SK-N-SH (cell line): ENCODE data around the gene RNF214. TPM values are rescaled to one million over a fixed set of nuclear protein-coding genes. Genes with fewer than 3 reads are reported as not detected.

Experiments used
- CTCF ChIA-PET: fragments of 300-600, 350-600 bp; formaldehyde crosslinking; extraction: SDS; loops from one replicate; lab custom pipeline; 2021; lab: Yijun Ruan, JAX
- POLR2A ChIA-PET: fragments of 350-600 bp; sonication (Branson Sonifier 250); formaldehyde crosslinking; extraction: SDS; loops from one replicate; lab custom pipeline; 2020; ENCODE audit warnings: antibody characterized with exemption, inconsistent platforms; lab: Yijun Ruan, JAX
- DNase-seq: peaks from one replicate; pipeline ENCODE4 v3.0.0; 2012
- H2AFZ ChIP-seq: fragments of 200-600 bp; sonication (generic); 2 replicates; pipeline ENCODE4 v1.8.1; 2016; ENCODE audit warnings: antibody characterized with exemption, mild to moderate bottlenecking, low read depth
- H3F3A ChIP-seq: fragments of 200-600 bp; sonication (generic); replicated peaks from 2 replicates; pipeline ENCODE3; 2016; ENCODE audit warnings: antibody characterized with exemption, mild to moderate bottlenecking; ENCODE audit not compliant: insufficient read depth
- H3K27ac ChIP-seq, 2 experiments: fragments of 200-500 bp in 1 of 2; fragments of 200-600 bp in 1 of 2; sonication (Bioruptor generic) in 1 of 2; sonication (generic), shearing (Covaris generic) in 1 of 2; 2 replicates each; pipeline versions ENCODE4 v1.5.1 to v1.6.1; 2014 to 2016; ENCODE audit warnings: low read depth in 2 of 2, inconsistent platforms in 1 of 2, low read length in 1 of 2, mild to moderate bottlenecking in 1 of 2, mixed read lengths in 1 of 2
- H3K27me3 ChIP-seq: fragments of 200-600 bp; sonication (generic), shearing (Covaris generic); 2 replicates; pipeline ENCODE4 v1.6.1; 2016; ENCODE audit warnings: mixed run types; ENCODE audit not compliant: insufficient read depth
- H3K36me3 ChIP-seq, 2 experiments: fragments of 200-500 bp in 1 of 2; fragments of 200-600 bp in 1 of 2; sonication (Bioruptor generic) in 1 of 2; sonication (generic) in 1 of 2; replicated peaks in 1 of 2; 2 replicates each; pipeline versions ENCODE3 to v1.5.1; 2014 to 2016; ENCODE audit warnings: low read length in 1 of 2, mild to moderate bottlenecking in 1 of 2; ENCODE audit not compliant: insufficient read depth in 2 of 2, control insufficient read depth in 1 of 2
- H3K4me1 ChIP-seq, 2 experiments: fragments of 200-500 bp in 1 of 2; fragments of 200-600 bp in 1 of 2; sonication (Bioruptor generic) in 1 of 2; sonication (generic), shearing (Covaris generic) in 1 of 2; 2 replicates each; pipeline versions ENCODE4 v1.5.1 to v1.6.1; 2014 to 2016; ENCODE audit warnings: low read depth in 1 of 2, low read length in 1 of 2, mixed run types in 1 of 2; ENCODE audit not compliant: insufficient read depth in 2 of 2, control insufficient read depth in 1 of 2
- H3K4me2 ChIP-seq: fragments of 200-600 bp; sonication (generic), shearing (Covaris generic); 2 replicates; pipeline ENCODE4 v1.6.1; 2017; ENCODE audit warnings: mixed run types
- H3K4me3 ChIP-seq, 2 experiments: fragments of 200-500 bp in 1 of 2; fragments of 200-600 bp in 1 of 2; sonication (Bioruptor generic) in 1 of 2; sonication (generic), shearing (Covaris generic) in 1 of 2; 2 replicates each; pipeline versions ENCODE4 v1.5.1 to v1.8.1; 2014 to 2016; ENCODE audit warnings: low read depth in 2 of 2, inconsistent platforms in 1 of 2, low read length in 1 of 2, mild to moderate bottlenecking in 1 of 2, mixed read lengths in 1 of 2, moderate library complexity in 1 of 2
- H3K79me2 ChIP-seq: fragments of 200-600 bp; sonication (generic); 2 replicates; pipeline ENCODE4 v1.8.1; 2017; ENCODE audit warnings: mild to moderate bottlenecking; ENCODE audit not compliant: insufficient read depth
- H3K9ac ChIP-seq: fragments of 200-600 bp; sonication (generic); 2 replicates; pipeline ENCODE4 v1.6.1; 2017; ENCODE audit warnings: mixed run types
- H3K9me2 ChIP-seq: fragments of 200-600 bp; sonication (generic); 2 replicates; pipeline ENCODE4 v1.6.1; 2017; ENCODE audit warnings: mixed run types
- H3K9me3 ChIP-seq: fragments of 200-600 bp; sonication (generic); 2 replicates; pipeline ENCODE4 v1.6.1; 2017; ENCODE audit warnings: mixed run types, mild to moderate bottlenecking, moderate library complexity
- H4K20me1 ChIP-seq: fragments of 200-600 bp; sonication (generic); 2 replicates; pipeline ENCODE4 v1.6.1; 2017; ENCODE audit warnings: mild to moderate bottlenecking, mixed run types; ENCODE audit not compliant: insufficient read depth
- CHD2 ChIP-seq: fragments of 150-350 bp; IDR thresholded peaks from 2 replicates; pipeline ENCODE4 v1.6.1; 2018; ENCODE audit warnings: low read length; ENCODE audit not compliant: partially characterized antibody
- ELF1 ChIP-seq: IDR thresholded peaks from 2 replicates; pipeline ENCODE4 v1.4.0; 2012
- EZH2phosphoT487 ChIP-seq: fragments of 200-600 bp; sonication (generic); IDR thresholded peaks from 2 replicates; pipeline ENCODE4 v1.6.1; 2017; ENCODE audit warnings: low read depth, mixed run types, mild to moderate bottlenecking, antibody characterized with exemption, moderate library complexity, borderline replicate concordance
- FOSL2 ChIP-seq: IDR thresholded peaks from 2 replicates; pipeline ENCODE4 v1.4.0; 2012; ENCODE audit warnings: low read depth, mild to moderate bottlenecking, moderate library complexity, borderline replicate concordance
- FOXM1 ChIP-seq: IDR thresholded peaks from 2 replicates; pipeline ENCODE4 v1.4.0; 2012; ENCODE audit warnings: low read depth, mild to moderate bottlenecking
- JUND ChIP-seq: IDR thresholded peaks from 2 replicates; pipeline ENCODE4 v1.4.0; 2012
- MXI1 ChIP-seq: IDR thresholded peaks from 2 replicates; pipeline ENCODE4 v1.6.1; 2012; ENCODE audit warnings: mild to moderate bottlenecking, low read depth, low read length, improper control_type of control experiment
- NFIC ChIP-seq: IDR thresholded peaks from 2 replicates; pipeline ENCODE4 v1.4.0; 2012; ENCODE audit warnings: borderline replicate concordance
- RFX5 ChIP-seq: IDR thresholded peaks from 2 replicates; pipeline ENCODE4 v1.6.1; 2012; ENCODE audit warnings: mild to moderate bottlenecking, improper control_type of control experiment, low read length
- RXRA ChIP-seq: IDR thresholded peaks from 2 replicates; pipeline ENCODE4 v1.4.0; 2012; ENCODE audit warnings: low read depth, mild to moderate bottlenecking, borderline replicate concordance
- SMC3 ChIP-seq: IDR thresholded peaks from 2 replicates; pipeline ENCODE4 v1.6.1; 2012; ENCODE audit warnings: low read depth, low read length, improper control_type of control experiment
- TAF1 ChIP-seq: IDR thresholded peaks from 2 replicates; pipeline ENCODE4 v1.6.1; 2012; ENCODE audit warnings: low read depth, mild to moderate bottlenecking, low read length, moderate library complexity, borderline replicate concordance
- TCF12 ChIP-seq: IDR thresholded peaks from 2 replicates; pipeline ENCODE4 v1.4.0; 2012
- YY1 ChIP-seq: IDR thresholded peaks from 2 replicates; pipeline ENCODE4 v1.4.0; 2012; ENCODE audit warnings: low read depth, mild to moderate bottlenecking
- WGBS: methylation state at CpG from one replicate; pipeline ENCODE4 v1.1.6; 2017; ENCODE audit warnings: low lambda C conversion rate; 5-methylcytosine and 5-hydroxymethylcytosine counted together
- polyA plus RNA-seq, 3 experiments: library from polyadenylated mRNA; depleted of rRNA; stranded (reverse); fragments of >200 nt; gene quantifications; 2 replicates each; pipeline ENCODE4 v1.2.3, GENCODE V29; 2012
- TF ChIP-seq, protein P1 (sequence below): IDR thresholded peaks from 2 replicates; pipeline ENCODE4; 2012
- TF ChIP-seq, protein P2 (sequence below): fragments of 150-350 bp; IDR thresholded peaks from 2 replicates; pipeline ENCODE4 v1.6.1; 2016; ENCODE audit warnings: mild to moderate bottlenecking, low read depth, low read length
- TF ChIP-seq, protein P3 (sequence below): IDR thresholded peaks from 2 replicates; pipeline ENCODE4 v1.4.0; 2012; ENCODE audit warnings: low read depth, borderline replicate concordance
- TF ChIP-seq, protein P4 (sequence below): fragments of 150-350 bp; IDR thresholded peaks from 2 replicates; pipeline ENCODE4 v1.6.1; 2017; ENCODE audit warnings: antibody characterized with exemption, low read length, low read depth, borderline replicate concordance
- TF ChIP-seq, protein P5 (sequence below): IDR thresholded peaks from 2 replicates; pipeline ENCODE4 v1.4.0; 2012; ENCODE audit warnings: low read depth
- TF ChIP-seq, protein P6 (sequence below): fragments of 200-600 bp; sonication (generic); IDR thresholded peaks from 2 replicates; pipeline ENCODE4 v1.6.1; 2017; ENCODE audit warnings: antibody characterized with exemption, mild to moderate bottlenecking, moderate library complexity

Gene RNF214
- polyA plus RNA-seq, 1 of the 3 experiments (the other 2 are of a cell fraction): 15.4 TPM

DNA sequence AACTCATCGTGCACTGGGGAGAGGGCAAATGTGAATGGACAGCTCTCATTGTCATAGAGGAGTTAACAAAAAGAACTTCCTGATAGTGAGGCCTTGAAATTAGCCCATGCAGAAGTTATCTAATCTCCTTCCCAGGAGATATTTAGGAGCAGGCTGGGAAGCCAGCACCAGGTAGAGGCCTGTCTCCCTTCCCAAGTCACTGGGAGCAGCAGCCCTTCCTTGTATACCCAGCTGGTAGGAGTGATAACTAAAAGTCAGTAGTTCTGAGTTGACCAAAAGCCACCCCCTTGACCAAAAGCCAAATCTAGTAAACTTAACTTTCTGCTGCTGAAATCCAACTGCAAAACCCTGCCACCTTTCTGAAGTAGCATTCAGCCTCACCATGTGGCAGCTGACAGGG lies 57.3 kb downstream of the RNF214 start:
- peaks cover 7% of the 10 kb centered on the region for H3F3A ChIP-seq
- TF ChIP-seq, protein P1, sequence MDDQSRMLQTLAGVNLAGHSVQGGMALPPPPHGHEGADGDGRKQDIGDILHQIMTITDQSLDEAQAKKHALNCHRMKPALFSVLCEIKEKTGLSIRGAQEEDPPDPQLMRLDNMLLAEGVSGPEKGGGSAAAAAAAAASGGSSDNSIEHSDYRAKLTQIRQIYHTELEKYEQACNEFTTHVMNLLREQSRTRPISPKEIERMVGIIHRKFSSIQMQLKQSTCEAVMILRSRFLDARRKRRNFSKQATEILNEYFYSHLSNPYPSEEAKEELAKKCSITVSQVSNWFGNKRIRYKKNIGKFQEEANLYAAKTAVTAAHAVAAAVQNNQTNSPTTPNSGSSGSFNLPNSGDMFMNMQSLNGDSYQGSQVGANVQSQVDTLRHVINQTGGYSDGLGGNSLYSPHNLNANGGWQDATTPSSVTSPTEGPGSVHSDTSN: no peak
- no peak for TF ChIP-seq TCF12
- no peak for TF ChIP-seq TAF1
- no peak for TF ChIP-seq NFIC
- TF ChIP-seq, protein P2, sequence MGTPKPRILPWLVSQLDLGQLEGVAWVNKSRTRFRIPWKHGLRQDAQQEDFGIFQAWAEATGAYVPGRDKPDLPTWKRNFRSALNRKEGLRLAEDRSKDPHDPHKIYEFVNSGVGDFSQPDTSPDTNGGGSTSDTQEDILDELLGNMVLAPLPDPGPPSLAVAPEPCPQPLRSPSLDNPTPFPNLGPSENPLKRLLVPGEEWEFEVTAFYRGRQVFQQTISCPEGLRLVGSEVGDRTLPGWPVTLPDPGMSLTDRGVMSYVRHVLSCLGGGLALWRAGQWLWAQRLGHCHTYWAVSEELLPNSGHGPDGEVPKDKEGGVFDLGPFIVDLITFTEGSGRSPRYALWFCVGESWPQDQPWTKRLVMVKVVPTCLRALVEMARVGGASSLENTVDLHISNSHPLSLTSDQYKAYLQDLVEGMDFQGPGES: no peak
- no peak for DNase-seq
- no peak overlapping the region for H3K27ac ChIP-seq
- H3K27me3 ChIP-seq: no peaks in the 10 kb centered on the region
- H3K79me2 ChIP-seq: no peaks in the 10 kb centered on the region
- no peaks in the 10 kb centered on the region for H3K9me2 ChIP-seq
- H2AFZ ChIP-seq: no peak overlapping the region
- H3K4me1 ChIP-seq: no peaks in the 10 kb centered on the region
- H3K9me3 ChIP-seq: no peaks in the 10 kb centered on the region
- no peaks in the 10 kb centered on the region for H4K20me1 ChIP-seq
- POLR2A ChIA-PET: no interaction called here
- CTCF ChIA-PET: no interaction called here
- H3K4me2 ChIP-seq: no peak overlapping the region
- no peak overlapping the region for H3K4me3 ChIP-seq
- H3K36me3 ChIP-seq: peaks cover 42 to 65% of the 10 kb centered on the region in 2 experiments
- H3K9ac ChIP-seq: no peak overlapping the region
- WGBS: 80% methylated on average over 1 of the region's 1 CpG

DNA sequence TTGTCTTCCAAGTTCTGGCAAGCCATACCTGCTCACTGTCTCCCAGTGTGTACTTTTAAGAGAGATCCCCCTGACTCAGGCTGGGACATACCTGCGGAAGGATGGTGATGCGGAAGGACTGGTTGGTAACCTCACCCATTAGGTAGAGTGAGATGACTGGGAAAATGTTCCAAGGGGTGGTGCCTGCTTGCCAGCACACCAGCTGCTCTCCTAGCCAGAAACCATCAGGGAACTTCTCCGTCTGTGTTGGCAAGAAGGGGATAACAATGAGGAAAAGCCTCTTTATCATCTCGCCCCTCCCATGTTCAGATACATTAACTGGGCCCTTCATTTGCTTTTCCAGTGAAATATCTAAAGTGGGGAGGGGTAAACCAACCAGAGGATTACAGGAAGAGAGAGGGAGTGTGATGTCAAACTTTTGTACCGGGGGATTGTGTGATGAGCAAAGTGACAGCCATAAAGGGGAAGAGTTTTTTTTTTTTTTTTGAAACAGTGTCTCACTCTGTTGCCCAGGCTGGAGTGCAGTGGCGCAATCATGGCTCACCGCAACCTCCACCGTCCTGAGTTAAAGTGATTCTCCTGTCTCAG lies 58.4 kb downstream of the RNF214 start, which contains the start of gene BACE1-AS:
Gene BACE1-AS (plus strand): TSS at position 538 of the 588 bp plus-strand sequence.
- no peak within 1 kb of the TSS for H3K9ac ChIP-seq
- peaks cover 31 to 54% of the 10 kb centered on the region in 2 experiments for H3K36me3 ChIP-seq
- no peaks in the 10 kb centered on the region for H3K79me2 ChIP-seq
- no peaks in the 10 kb centered on the region for H4K20me1 ChIP-seq
- H3K4me1 ChIP-seq: no peaks in the 10 kb centered on the region
- no peak within 1 kb of the TSS for H2AFZ ChIP-seq
- ChIA-PET CTCF (interaction anchor here (1.1 kb wide), 1 partner anchor 59 kb away, joined by 3 read pairs; the partner anchor contains the start of genes PCSK7 and RNF214), POLR2A (no interaction called here)
- no peaks in the 10 kb centered on the region for H3K27me3 ChIP-seq
- no peak within 1 kb of the TSS for H3K4me2 ChIP-seq
- no peak for DNase-seq
- H3K4me3 ChIP-seq: no peak within 1 kb of the TSS
- H3K9me3 ChIP-seq: no peaks in the 10 kb centered on the region
- no peaks in the 10 kb centered on the region for H3K9me2 ChIP-seq
- H3K27ac ChIP-seq: no peak within 1 kb of the TSS
- H3F3A ChIP-seq: peaks cover 7% of the 10 kb centered on the region
- TF ChIP-seq JUND (no peak), FOSL2 (no peak), MXI1 (no peak), YY1 (no peak), CHD2 (no peak), EZH2phosphoT487 (no peak), ELF1 (no peak), RXRA (no peak), RFX5 (no peak), SMC3 (no peak), FOXM1 (no peak), TCF12 (no peak)
- TF ChIP-seq, protein P3, sequence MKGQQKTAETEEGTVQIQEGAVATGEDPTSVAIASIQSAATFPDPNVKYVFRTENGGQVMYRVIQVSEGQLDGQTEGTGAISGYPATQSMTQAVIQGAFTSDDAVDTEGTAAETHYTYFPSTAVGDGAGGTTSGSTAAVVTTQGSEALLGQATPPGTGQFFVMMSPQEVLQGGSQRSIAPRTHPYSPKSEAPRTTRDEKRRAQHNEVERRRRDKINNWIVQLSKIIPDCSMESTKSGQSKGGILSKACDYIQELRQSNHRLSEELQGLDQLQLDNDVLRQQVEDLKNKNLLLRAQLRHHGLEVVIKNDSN: no peak
- TF ChIP-seq, protein P4, sequence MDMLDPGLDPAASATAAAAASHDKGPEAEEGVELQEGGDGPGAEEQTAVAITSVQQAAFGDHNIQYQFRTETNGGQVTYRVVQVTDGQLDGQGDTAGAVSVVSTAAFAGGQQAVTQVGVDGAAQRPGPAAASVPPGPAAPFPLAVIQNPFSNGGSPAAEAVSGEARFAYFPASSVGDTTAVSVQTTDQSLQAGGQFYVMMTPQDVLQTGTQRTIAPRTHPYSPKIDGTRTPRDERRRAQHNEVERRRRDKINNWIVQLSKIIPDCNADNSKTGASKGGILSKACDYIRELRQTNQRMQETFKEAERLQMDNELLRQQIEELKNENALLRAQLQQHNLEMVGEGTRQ: no peak
- TF ChIP-seq, protein P5, sequence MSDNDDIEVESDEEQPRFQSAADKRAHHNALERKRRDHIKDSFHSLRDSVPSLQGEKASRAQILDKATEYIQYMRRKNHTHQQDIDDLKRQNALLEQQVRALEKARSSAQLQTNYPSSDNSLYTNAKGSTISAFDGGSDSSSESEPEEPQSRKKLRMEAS: no peak
- TF ChIP-seq, protein P6, sequence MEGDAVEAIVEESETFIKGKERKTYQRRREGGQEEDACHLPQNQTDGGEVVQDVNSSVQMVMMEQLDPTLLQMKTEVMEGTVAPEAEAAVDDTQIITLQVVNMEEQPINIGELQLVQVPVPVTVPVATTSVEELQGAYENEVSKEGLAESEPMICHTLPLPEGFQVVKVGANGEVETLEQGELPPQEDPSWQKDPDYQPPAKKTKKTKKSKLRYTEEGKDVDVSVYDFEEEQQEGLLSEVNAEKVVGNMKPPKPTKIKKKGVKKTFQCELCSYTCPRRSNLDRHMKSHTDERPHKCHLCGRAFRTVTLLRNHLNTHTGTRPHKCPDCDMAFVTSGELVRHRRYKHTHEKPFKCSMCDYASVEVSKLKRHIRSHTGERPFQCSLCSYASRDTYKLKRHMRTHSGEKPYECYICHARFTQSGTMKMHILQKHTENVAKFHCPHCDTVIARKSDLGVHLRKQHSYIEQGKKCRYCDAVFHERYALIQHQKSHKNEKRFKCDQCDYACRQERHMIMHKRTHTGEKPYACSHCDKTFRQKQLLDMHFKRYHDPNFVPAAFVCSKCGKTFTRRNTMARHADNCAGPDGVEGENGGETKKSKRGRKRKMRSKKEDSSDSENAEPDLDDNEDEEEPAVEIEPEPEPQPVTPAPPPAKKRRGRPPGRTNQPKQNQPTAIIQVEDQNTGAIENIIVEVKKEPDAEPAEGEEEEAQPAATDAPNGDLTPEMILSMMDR: no peak
- 90% methylated on average over 7 of the region's 8 CpGs for WGBS
